GM12878 (cell line): ENCODE measurements around the gene CD164. TPM values are rescaled to one million over a fixed set of nuclear protein-coding genes. Genes with fewer than 3 reads are reported as not detected.
"Not testable (repeated sequence)": the region's sequence is repeated elsewhere in the genome, so short reads cannot be mapped to it uniquely, and the experiment has no call there.

ENCODE experiments used
- ATAC-seq: fragments of 200-7000 bp; cut with Tn5 transposase; 3 replicates; pipeline ENCODE4 v1.9.1; 2020; ENCODE audit warnings: mild to moderate bottlenecking, moderate library complexity
- BruUV-seq: library from RNA; stranded (reverse); fragments of 400-500 nt; replicated peaks from 2 replicates; lab custom pipeline; 2021; lab: Mats Ljungman, UMichigan
- CTCF ChIA-PET: fragments of 300-600 bp; sonication (Branson Sonifier 250); formaldehyde crosslinking; extraction: SDS; loops from one replicate; lab custom pipeline; 2021; ENCODE audit warnings: inconsistent platforms; lab: Yijun Ruan, JAX
- POLR2A ChIA-PET: fragments of 350-600 bp; formaldehyde crosslinking; extraction: SDS; loops from one replicate; lab custom pipeline; 2021; ENCODE audit warnings: inconsistent platforms; lab: Charles Lee
- RAD21 ChIA-PET: fragments of 300-600 bp; sonication (Branson Sonifier 250); formaldehyde crosslinking; loops from one replicate; lab custom pipeline; 2023; ENCODE audit warnings: antibody characterized with exemption; ENCODE audit not compliant: unreplicated experiment; lab: Charles Lee
- SMC1A ChIA-PET: fragments of 300-600 bp; sonication (Branson Sonifier 250); formaldehyde crosslinking; loops from one replicate; lab custom pipeline; 2023; ENCODE audit not compliant: unreplicated experiment, uncharacterized antibody; lab: Charles Lee
- DNase-seq: peaks from one replicate; pipeline ENCODE4 v3.0.0-alpha.2; 2011; ENCODE audit warnings: low read depth, low spot score
- FAIRE-seq: peaks from 3 replicates; lab custom pipeline; 2011; peaks lifted over from hg19 to GRCh38; lab: Jason Lieb, UNC
- H2AFZ ChIP-seq: 2 replicates; pipeline ENCODE4 v1.6.0; 2011; ENCODE audit warnings: low read depth, low read length, control low read depth; ENCODE audit not compliant: control insufficient read depth
- H3K27ac ChIP-seq: 2 replicates; pipeline ENCODE4 v1.5.1; 2011; ENCODE audit warnings: control low read depth; ENCODE audit not compliant: control insufficient read depth, insufficient read depth
- H3K27me3 ChIP-seq, 2 experiments: replicated peaks in 1 of 2; 2 replicates each; pipeline versions ENCODE4 v1.6.0 to v1.6.1; 2011; ENCODE audit warnings: low read length in 1 of 2; ENCODE audit not compliant: control insufficient read depth in 2 of 2, insufficient read depth in 2 of 2
- H3K36me3 ChIP-seq, 2 experiments: 2 replicates each; pipeline ENCODE4 v1.5.1; 2011; ENCODE audit warnings: low read length in 1 of 2; ENCODE audit not compliant: control insufficient read depth in 2 of 2, insufficient read depth in 2 of 2
- H3K4me1 ChIP-seq: 2 replicates; pipeline ENCODE4 v1.6.1; 2011; ENCODE audit warnings: mild to moderate bottlenecking, low read length, moderate library complexity, mixed read lengths; ENCODE audit not compliant: control insufficient read depth, insufficient read depth
- H3K4me2 ChIP-seq: 2 replicates; pipeline ENCODE4 v1.6.0; 2011; ENCODE audit warnings: control low read depth; ENCODE audit not compliant: control insufficient read depth, insufficient read depth
- H3K4me3 ChIP-seq: fragments of 200-600 bp; sonication (generic); 2 replicates; pipeline ENCODE4 v1.5.1; 2016
- H3K79me2 ChIP-seq: 2 replicates; pipeline ENCODE4 v1.6.0; 2011; ENCODE audit warnings: low read length; ENCODE audit not compliant: control insufficient read depth, insufficient read depth
- H3K9ac ChIP-seq: 2 replicates; pipeline ENCODE4 v1.8.0; 2011; ENCODE audit warnings: low read length, control low read depth, mixed read lengths; ENCODE audit not compliant: control insufficient read depth, insufficient read depth
- H3K9me3 ChIP-seq: replicated peaks from 3 replicates; pipeline ENCODE4 v1.5.1; 2011; ENCODE audit warnings: mild to moderate bottlenecking, low read length; ENCODE audit not compliant: control insufficient read depth, insufficient read depth
- H4K20me1 ChIP-seq: 2 replicates; pipeline ENCODE4 v1.6.0; 2011; ENCODE audit not compliant: control insufficient read depth, insufficient read depth
- CREM ChIP-seq: IDR thresholded peaks from 2 replicates; pipeline ENCODE4 v1.6.1; 2014; ENCODE audit warnings: antibody characterized with exemption, low read depth
- EZH2 ChIP-seq: IDR thresholded peaks from 2 replicates; pipeline ENCODE4 v1.6.1; 2012; ENCODE audit warnings: low read depth, mild to moderate bottlenecking, control low read depth, inconsistent platforms, low read length, borderline replicate concordance; ENCODE audit not compliant: control insufficient read depth
- IRF4 ChIP-seq: IDR thresholded peaks from 2 replicates; pipeline ENCODE4 v1.6.1; 2011; ENCODE audit warnings: low read depth, low read length
- NFIC ChIP-seq: IDR thresholded peaks from 2 replicates; pipeline ENCODE4 v1.6.1; 2012; ENCODE audit warnings: low read depth, mild to moderate bottlenecking, inconsistent platforms, low read length, moderate library complexity
- NR2C1 ChIP-seq: fragments of 450-650 bp; IDR thresholded peaks from 2 replicates; pipeline ENCODE4 v1.6.1; 2017; ENCODE audit warnings: antibody characterized with exemption, mild to moderate bottlenecking, moderate library complexity
- SRF ChIP-seq, 2 experiments: IDR thresholded peaks; 2 replicates each; pipeline ENCODE4 v1.6.1; 2011; ENCODE audit warnings: low read depth in 2 of 2, low read length in 2 of 2, mild to moderate bottlenecking in 1 of 2, moderate library complexity in 1 of 2
- WGBS: methylation state at CpG from one replicate; pipeline ENCODE4 v1.1.6; 2016; ENCODE audit warnings: low lambda C conversion rate; ENCODE audit not compliant: insufficient replicate concordance, insufficient coverage; ENCODE audit errors: missing lambda C conversion rate; 5-methylcytosine and 5-hydroxymethylcytosine counted together
- in situ Hi-C: fragments of 300-500 bp; cut with MboI; formaldehyde crosslinking; loops from 9 replicates; pipeline ENCODE4 v1.14.3; 2018; ENCODE audit warnings: mixed read lengths
- intact Hi-C: fragments of 100-400 bp; cut with micrococcal nuclease; formaldehyde crosslinking; loops from one replicate; pipeline ENCODE4 v1.14.2; 2022; ENCODE audit not compliant: unreplicated experiment
- polyA plus RNA-seq, 11 experiments: library from polyadenylated mRNA; depleted of rRNA in 4 of 11; unstranded in 6 of 11; stranded (reverse) in 5 of 11; fragments of >200 nt; fragmentation: Nextera tagmentation in 4 of 11; fragmentation: Illumina TruSeq in 1 of 11; extraction: Ambion mirVana in 4 of 11; extraction: Trizol in 1 of 11; gene quantifications; 1 replicate in 1 of 11; 2 replicates in 10 of 11; pipeline versions ENCODE4 v1.2.1 to v1.2.3, GENCODE V29; 2011 to 2016; ENCODE audit warnings: inconsistent platforms in 2 of 11, missing spikeins in 2 of 11, low read depth in 1 of 11
- total RNA-seq, 4 experiments: library from RNA; depleted of rRNA in 3 of 4; stranded (reverse); fragments of >200 nt in 3 of 4; fragmentation: Illumina TruSeq in 1 of 4; extraction: Trizol in 1 of 4; gene quantifications; 2 replicates each; pipeline versions ENCODE4 v1.2.1 to v1.2.3, GENCODE V29; 2013 to 2021
- TF ChIP-seq, protein P1 (sequence below): fragments of 450-650 bp; IDR thresholded peaks from 2 replicates; pipeline ENCODE4 v1.6.1; 2016; ENCODE audit warnings: mild to moderate bottlenecking, moderate library complexity, borderline replicate concordance
- TF ChIP-seq, protein P2 (sequence below): IDR thresholded peaks from 2 replicates; pipeline ENCODE4 v1.6.1; 2011; ENCODE audit warnings: borderline replicate concordance, low read depth, mild to moderate bottlenecking, moderate library complexity, mixed read lengths, low read length; ENCODE audit not compliant: insufficient read depth; ENCODE audit errors: extremely low read length

CD164 gene
- total and polyA plus RNA-seq, 10 of the 15 experiments (the other 5 are each of a cell fraction or from before 2014, with no cell fraction given), result 145 to 447 (median 211) TPM

- TF ChIP-seq EZH2, result no peak
- no peak for TF ChIP-seq CREM
- TF ChIP-seq NFIC, result no peak
These were observed 11.9 kb downstream of the CD164 start (continued) for GRCh38 chr6:109370336-109370735.

- intact Hi-C loops, result loop anchor here (5.0 kb wide), 1 partner anchor 1412 kb away; the partner anchor contains the start of gene SEC63
- ATAC-seq, result no peak
These were observed 12.5 kb downstream of the CD164 start for GRCh38 chr6:109369728-109370127.

GRCh38 chr6:109364382-109365078 is 17.7 kb downstream of the CD164 start:
- ChIA-PET CTCF (interaction anchor here (1.2 kb wide), 1 partner anchor 15 kb away, joined by 3 read pairs; no protein-coding TSS in a partner anchor), RAD21 (interaction anchor here (0.6 to 1.2 kb wide), 2 partner anchors 18 to 1580 kb away, joined by 3 to 5 read pairs; partner anchors contain the start of gene CD164), SMC1A (interaction anchor here (1.2 kb wide), 1 partner anchor 18 kb away, joined by 6 read pairs; the partner anchor contains the start of gene CD164)
- H3K9me3 ChIP-seq, BruUV-seq, H3K27me3 ChIP-seq, H3K27ac ChIP-seq, DNase-seq, intact Hi-C loops, POLR2A ChIA-PET, H3K4me2 ChIP-seq, H3K79me2 ChIP-seq, H4K20me1 ChIP-seq, H2AFZ ChIP-seq, FAIRE-seq, H3K4me1 ChIP-seq, in situ Hi-C loops, H3K9ac ChIP-seq, H3K4me3 ChIP-seq, ATAC-seq: not testable (repeated sequence)
- peaks cover 8 to 50% of the 10 kb centered on the region in 2 experiments for H3K36me3 ChIP-seq
- WGBS, result 88% methylated on average over 5 of the region's 5 CpGs

More at GRCh38 chr6:109369728-109370127, 12.5 kb downstream of the CD164 start:
- in situ Hi-C loops, result no loop called here
- Histone ChIP-seq H3K9me3 (peaks cover 4% of the 10 kb centered on the region; the same call in 2 of the 3 replicates), H4K20me1 (no peaks in the 10 kb centered on the region), H3K4me3 (no peak overlapping the region), H3K27me3 (no peaks in the 10 kb centered on the region), H3K4me2 (no peak overlapping the region), H3K9ac (no peak overlapping the region), H3K79me2 (peaks cover 40% of the 10 kb centered on the region), H2AFZ (no peak overlapping the region), H3K27ac (no peak overlapping the region), H3K36me3 (peaks cover 2 to 45% of the 10 kb centered on the region in 2 experiments), H3K4me1 (peaks cover 28% of the 10 kb centered on the region)
- no peak for DNase-seq
- no TSS peak for BruUV-seq
- WGBS, result 99% methylated on average over 4 of the region's 4 CpGs
- no peak for FAIRE-seq
- ChIA-PET CTCF (interaction anchor here (0.5 to 1.6 kb wide), 4 partner anchors 8 to 829 kb away, joined by 3 to 6 read pairs (median 4); no protein-coding TSS in a partner anchor), RAD21 (interaction anchor here (1.5 kb wide), 1 partner anchor 13 kb away, joined by 5 read pairs; no protein-coding TSS in a partner anchor), SMC1A (interaction anchor here (0.6 to 5.0 kb wide), 6 partner anchors 9 to 1074 kb away, joined by 3 to 63 read pairs (median 4); partner anchors contain the start of gene CD164), POLR2A (no interaction called here)
- no peak for TF ChIP-seq IRF4
- TF ChIP-seq, protein P1, sequence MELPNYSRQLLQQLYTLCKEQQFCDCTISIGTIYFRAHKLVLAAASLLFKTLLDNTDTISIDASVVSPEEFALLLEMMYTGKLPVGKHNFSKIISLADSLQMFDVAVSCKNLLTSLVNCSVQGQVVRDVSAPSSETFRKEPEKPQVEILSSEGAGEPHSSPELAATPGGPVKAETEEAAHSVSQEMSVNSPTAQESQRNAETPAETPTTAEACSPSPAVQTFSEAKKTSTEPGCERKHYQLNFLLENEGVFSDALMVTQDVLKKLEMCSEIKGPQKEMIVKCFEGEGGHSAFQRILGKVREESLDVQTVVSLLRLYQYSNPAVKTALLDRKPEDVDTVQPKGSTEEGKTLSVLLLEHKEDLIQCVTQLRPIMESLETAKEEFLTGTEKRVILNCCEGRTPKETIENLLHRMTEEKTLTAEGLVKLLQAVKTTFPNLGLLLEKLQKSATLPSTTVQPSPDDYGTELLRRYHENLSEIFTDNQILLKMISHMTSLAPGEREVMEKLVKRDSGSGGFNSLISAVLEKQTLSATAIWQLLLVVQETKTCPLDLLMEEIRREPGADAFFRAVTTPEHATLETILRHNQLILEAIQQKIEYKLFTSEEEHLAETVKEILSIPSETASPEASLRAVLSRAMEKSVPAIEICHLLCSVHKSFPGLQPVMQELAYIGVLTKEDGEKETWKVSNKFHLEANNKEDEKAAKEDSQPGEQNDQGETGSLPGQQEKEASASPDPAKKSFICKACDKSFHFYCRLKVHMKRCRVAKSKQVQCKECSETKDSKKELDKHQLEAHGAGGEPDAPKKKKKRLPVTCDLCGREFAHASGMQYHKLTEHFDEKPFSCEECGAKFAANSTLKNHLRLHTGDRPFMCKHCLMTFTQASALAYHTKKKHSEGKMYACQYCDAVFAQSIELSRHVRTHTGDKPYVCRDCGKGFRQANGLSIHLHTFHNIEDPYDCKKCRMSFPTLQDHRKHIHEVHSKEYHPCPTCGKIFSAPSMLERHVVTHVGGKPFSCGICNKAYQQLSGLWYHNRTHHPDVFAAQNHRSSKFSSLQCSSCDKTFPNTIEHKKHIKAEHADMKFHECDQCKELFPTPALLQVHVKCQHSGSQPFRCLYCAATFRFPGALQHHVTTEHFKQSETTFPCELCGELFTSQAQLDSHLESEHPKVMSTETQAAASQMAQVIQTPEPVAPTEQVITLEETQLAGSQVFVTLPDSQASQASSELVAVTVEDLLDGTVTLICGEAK, result no peak
- no peak for TF ChIP-seq NR2C1
- TF ChIP-seq SRF (IDR thresholded peaks at IDR 0.05; ENCODE audit: low read depth in 2 of 2, low read length in 2 of 2), result no peak
- TF ChIP-seq, protein P2, sequence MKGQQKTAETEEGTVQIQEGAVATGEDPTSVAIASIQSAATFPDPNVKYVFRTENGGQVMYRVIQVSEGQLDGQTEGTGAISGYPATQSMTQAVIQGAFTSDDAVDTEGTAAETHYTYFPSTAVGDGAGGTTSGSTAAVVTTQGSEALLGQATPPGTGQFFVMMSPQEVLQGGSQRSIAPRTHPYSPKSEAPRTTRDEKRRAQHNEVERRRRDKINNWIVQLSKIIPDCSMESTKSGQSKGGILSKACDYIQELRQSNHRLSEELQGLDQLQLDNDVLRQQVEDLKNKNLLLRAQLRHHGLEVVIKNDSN, result no peak
